ENCODE results near the gene PARVB.

Gene PARVB

GRCh38 chr22:44133161-44133560 lies 109.1 kb downstream of the PARVB start:
- no peak for DNase-seq (ENCODE audit: low read depth)
- TF ChIP-seq CTCF (IDR thresholded peaks at IDR 0.05; ENCODE audit: low read depth, low read length): no peak
- no peak for TF ChIP-seq MYC (IDR thresholded peaks at IDR 0.05; ENCODE audit: low read depth, low read length)
- TF ChIP-seq MAX (IDR thresholded peaks at IDR 0.05; ENCODE audit: low read depth, low read length): no peak
- no peak for TF ChIP-seq POLR2A (IDR thresholded peaks at IDR 0.05; ENCODE audit: extremely low read depth, insufficient read length)
- no peak overlapping the region for H3K4me3 ChIP-seq (ENCODE audit: low read depth, low read length)

GRCh38 chr22:44133901-44134571 lies 109.9 kb downstream of the PARVB start:
- no peak overlapping the region for H3K4me3 ChIP-seq (ENCODE audit: low read depth, low read length)
- TF ChIP-seq MYC (IDR thresholded peaks at IDR 0.05; ENCODE audit: low read depth, low read length): no peak
- TF ChIP-seq POLR2A (IDR thresholded peaks at IDR 0.05; ENCODE audit: extremely low read depth, insufficient read length): no peak
- TF ChIP-seq MAX (IDR thresholded peaks at IDR 0.05; ENCODE audit: low read depth, low read length): no peak
- no peak for TF ChIP-seq CTCF (IDR thresholded peaks at IDR 0.05; ENCODE audit: low read depth, low read length)
- no peak for DNase-seq (ENCODE audit: low read depth)

GRCh38 chr22:44136112-44136511 lies 112.0 kb downstream of the PARVB start:
- no peak overlapping the region for H3K4me3 ChIP-seq (ENCODE audit: low read depth, low read length)
- no peak for DNase-seq (ENCODE audit: low read depth)
- TF ChIP-seq MAX (IDR thresholded peaks at IDR 0.05; ENCODE audit: low read depth, low read length): no peak
- TF ChIP-seq CTCF (IDR thresholded peaks at IDR 0.05; ENCODE audit: low read depth, low read length): no peak
- TF ChIP-seq MYC (IDR thresholded peaks at IDR 0.05; ENCODE audit: low read depth, low read length): no peak
- no peak for TF ChIP-seq POLR2A (IDR thresholded peaks at IDR 0.05; ENCODE audit: extremely low read depth, insufficient read length)

GRCh38 chr22:44136786-44137185 lies 112.7 kb downstream of the PARVB start:
- TF ChIP-seq POLR2A (IDR thresholded peaks at IDR 0.05; ENCODE audit: extremely low read depth, insufficient read length): no peak
- TF ChIP-seq MYC (IDR thresholded peaks at IDR 0.05; ENCODE audit: low read depth, low read length): no peak
- no peak for TF ChIP-seq CTCF (IDR thresholded peaks at IDR 0.05; ENCODE audit: low read depth, low read length)
- no peak for TF ChIP-seq MAX (IDR thresholded peaks at IDR 0.05; ENCODE audit: low read depth, low read length)
- DNase-seq (ENCODE audit: low read depth): no peak
- no peak overlapping the region for H3K4me3 ChIP-seq (ENCODE audit: low read depth, low read length)

GRCh38 chr22:44137415-44137814 lies 113.3 kb downstream of the PARVB start:
- TF ChIP-seq CTCF (IDR thresholded peaks at IDR 0.05; ENCODE audit: low read depth, low read length) (no peak), MYC (IDR thresholded peaks at IDR 0.05; ENCODE audit: low read depth, low read length) (no peak), POLR2A (IDR thresholded peaks at IDR 0.05; ENCODE audit: extremely low read depth, insufficient read length) (no peak), MAX (IDR thresholded peaks at IDR 0.05; ENCODE audit: low read depth, low read length) (no peak)
- H3K4me3 ChIP-seq (ENCODE audit: low read depth, low read length): no peak overlapping the region
- DNase-seq (ENCODE audit: low read depth): no peak
